ENCODE results near the gene PHLDB2.

- TF ChIP-seq CTCF (IDR thresholded peaks at IDR 0.05; ENCODE audit: insufficient read depth, low read depth, low read length) (no peak), EZH2 (IDR thresholded peaks at IDR 0.05; ENCODE audit: insufficient read depth, low read length) (no peak)
These were observed 51.7 kb downstream of the PHLDB2 start for GRCh38 chr3:111910806-111911205.
